ENCODE measurements around the gene SORCS2. TPM values are rescaled to one million over a fixed set of nuclear protein-coding genes. Genes with fewer than 3 reads are reported as not detected.

SORCS2 gene
- total RNA-seq, 2 experiments from 2014 or later, result 0.03 TPM; not detected in 1

GRCh38 chr4:7172946-7173345 lies 19.4 kb upstream of the SORCS2 start:
- no TSS peak for BruUV-seq (replicated peaks)
- H3K36me3 ChIP-seq (ENCODE audit: insufficient read depth, low read length), result no peaks in the 10 kb centered on the region
- H3K9me3 ChIP-seq (ENCODE audit: low read length), result no peaks in the 10 kb centered on the region
- H4K20me1 ChIP-seq (ENCODE audit: insufficient read depth, low read length), result no peaks in the 10 kb centered on the region
- TF ChIP-seq EZH2phosphoT487 (IDR thresholded peaks at IDR 0.05; ENCODE audit: borderline replicate concordance, low read depth, low read length) (no peak), CTCF (conservative IDR thresholded peaks at IDR 0.05; ENCODE audit: low read length) (no peak)
- H3K4me1 ChIP-seq (ENCODE audit: insufficient read depth, low read length, poor library complexity, severe bottlenecking), result peaks cover 17% of the 10 kb centered on the region
- H3K9me2 ChIP-seq (ENCODE audit: insufficient read depth, low read length), result no peaks in the 10 kb centered on the region
- DNase-seq (ENCODE audit: low spot score), result no peak
- intact Hi-C loops (cut with micrococcal nuclease; ENCODE audit: unreplicated experiment), result no loop called here
- H3K27ac ChIP-seq (ENCODE audit: low read depth, low read length, poor library complexity, severe bottlenecking), result no peak overlapping the region
- no peak overlapping the region for H3K4me3 ChIP-seq (ENCODE audit: low read depth, low read length, poor library complexity, severe bottlenecking)
- H3K79me2 ChIP-seq (ENCODE audit: insufficient read depth, low read depth, low read length), result no peaks in the 10 kb centered on the region
- ChIA-PET POLR2A (interaction anchor here (0.7 kb wide), 1 partner anchor 70 kb away, joined by 3 read pairs; no protein-coding TSS in a partner anchor), CTCF (ENCODE audit: unreplicated experiment) (interaction anchor here (0.5 kb wide), 1 partner anchor 442 kb away, joined by 3 read pairs; no protein-coding TSS in a partner anchor)
- H3K4me2 ChIP-seq (ENCODE audit: low read length), result no peak overlapping the region
- H2AFZ ChIP-seq (ENCODE audit: low read length), result no peak overlapping the region

- 0 out of 2 replicates have a peak, but pooled peaks cover under 1% of the 10 kb centered on the region for H3K9me3 ChIP-seq (ENCODE audit: low read length)
- H3K9me2 ChIP-seq (ENCODE audit: insufficient read depth, low read length), result no peaks in the 10 kb centered on the region
- H3K4me3 ChIP-seq (ENCODE audit: low read depth, low read length, poor library complexity, severe bottlenecking), result no peak overlapping the region
- no peak overlapping the region for H2AFZ ChIP-seq (ENCODE audit: low read length)
- H3K4me1 ChIP-seq (ENCODE audit: insufficient read depth, low read length, poor library complexity, severe bottlenecking), result peaks cover 13% of the 10 kb centered on the region
- ChIA-PET POLR2A (interaction anchor here (0.7 kb wide), 1 partner anchor 71 kb away, joined by 3 read pairs; no protein-coding TSS in a partner anchor), CTCF (ENCODE audit: unreplicated experiment) (no interaction called here)
- TF ChIP-seq EZH2phosphoT487 (IDR thresholded peaks at IDR 0.05; ENCODE audit: borderline replicate concordance, low read depth, low read length), result no peak
- TF ChIP-seq CTCF (conservative IDR thresholded peaks at IDR 0.05; ENCODE audit: low read length), result no peak
- no peak for DNase-seq (ENCODE audit: low spot score)
- H3K4me2 ChIP-seq (ENCODE audit: low read length), result no peak overlapping the region
- intact Hi-C loops (cut with micrococcal nuclease; ENCODE audit: unreplicated experiment), result no loop called here
- H3K27ac ChIP-seq (ENCODE audit: low read depth, low read length, poor library complexity, severe bottlenecking), result no peak overlapping the region
- no peaks in the 10 kb centered on the region for H3K36me3 ChIP-seq (ENCODE audit: insufficient read depth, low read length)
- no peaks in the 10 kb centered on the region for H4K20me1 ChIP-seq (ENCODE audit: insufficient read depth, low read length)
- BruUV-seq (replicated peaks), result no TSS peak
- no peaks in the 10 kb centered on the region for H3K79me2 ChIP-seq (ENCODE audit: insufficient read depth, low read depth, low read length)
Measured at GRCh38 chr4:7173841-7174449, 18.4 kb upstream of the SORCS2 start.

GRCh38 chr4:7179158-7179557 lies 13.2 kb upstream of the SORCS2 start:
- intact Hi-C loops (cut with micrococcal nuclease; ENCODE audit: unreplicated experiment), result no loop called here
- no TSS peak for BruUV-seq (replicated peaks)
- POLR2A ChIA-PET, result no interaction called here

More at GRCh38 chr4:7179158-7179557, 13.2 kb upstream of the SORCS2 start:
- TF ChIP-seq EZH2phosphoT487 (IDR thresholded peaks at IDR 0.05; ENCODE audit: borderline replicate concordance, low read depth, low read length), result no peak
- TF ChIP-seq CTCF (conservative IDR thresholded peaks at IDR 0.05; ENCODE audit: low read length), result no peak
- Histone ChIP-seq H3K36me3 (ENCODE audit: insufficient read depth, low read length) (no peaks in the 10 kb centered on the region), H2AFZ (ENCODE audit: low read length) (no peak overlapping the region), H3K4me2 (ENCODE audit: low read length) (no peak overlapping the region), H3K9me3 (ENCODE audit: low read length) (0 out of 2 replicates have a peak, but pooled peaks cover 8% of the 10 kb centered on the region), H3K79me2 (ENCODE audit: insufficient read depth, low read depth, low read length) (no peaks in the 10 kb centered on the region), H3K27ac (ENCODE audit: low read depth, low read length, poor library complexity, severe bottlenecking) (no peak overlapping the region), H3K4me1 (ENCODE audit: insufficient read depth, low read length, poor library complexity, severe bottlenecking) (no peaks in the 10 kb centered on the region), H4K20me1 (ENCODE audit: insufficient read depth, low read length) (no peaks in the 10 kb centered on the region), H3K4me3 (ENCODE audit: low read depth, low read length, poor library complexity, severe bottlenecking) (no peak overlapping the region), H3K9me2 (ENCODE audit: insufficient read depth, low read length) (0 out of 2 replicates have a peak, but pooled peaks cover 4% of the 10 kb centered on the region)
- CTCF ChIA-PET (ENCODE audit: unreplicated experiment), result no interaction called here
- DNase-seq (ENCODE audit: low spot score), result no peak

All from OCI-LY7 (cell line).